Nephron (organoid): ENCODE data around the gene CAMTA1.
A peak's percentile ranks its signal among the peaks of the same experiment; 100 is the strongest.
"Not testable (repeated sequence)": the region's sequence is repeated elsewhere in the genome, so short reads cannot be mapped to it uniquely, and the experiment has no call there.

Experiments used
- H3K27ac Mint-ChIP-seq, 3 experiments: 2 replicates each; pipeline ENCODE4 v1.8.0; 2020; ENCODE audit warnings: mixed read lengths in 3 of 3, mild to moderate bottlenecking in 2 of 3, moderate library complexity in 1 of 3
- H3K27me3 Mint-ChIP-seq: 2 replicates; pipeline ENCODE4 v1.8.0; 2021; ENCODE audit warnings: low read depth, mild to moderate bottlenecking, moderate library complexity, mixed read lengths
- H3K36me3 Mint-ChIP-seq: 2 replicates; pipeline ENCODE4 v1.8.0; 2020; ENCODE audit warnings: low read depth, mixed read lengths
- H3K4me1 Mint-ChIP-seq: 2 replicates; pipeline ENCODE4 v1.8.0; 2020; ENCODE audit warnings: mixed read lengths
- H3K4me3 Mint-ChIP-seq, 3 experiments: 2 replicates each; pipeline ENCODE4 v1.8.0; 2020; ENCODE audit warnings: mild to moderate bottlenecking in 3 of 3, mixed read lengths in 3 of 3, moderate library complexity in 2 of 3
- H3K9me3 Mint-ChIP-seq: 2 replicates; pipeline ENCODE4 v1.8.0; 2020; ENCODE audit warnings: mixed read lengths
- CTCF ChIP-seq, 3 experiments: fragments of 200-600 bp; sonication (generic); IDR thresholded peaks; one replicate each; pipeline ENCODE4 v1.5.0; 2021; ENCODE audit warnings: antibody characterized with exemption in 3 of 3; ENCODE audit not compliant: unreplicated experiment in 3 of 3

CAMTA1 gene

GRCh38 chr1:7783826-7784491 lies 998.7 kb downstream of the CAMTA1 start, which contains the start of gene PER3:
Gene PER3 (plus strand): TSS chr1:7784291. CDS start chr1:7784878, 587 bp downstream.
- Mint-ChIP-seq H3K36me3 (peaks cover 54% of the 10 kb centered on the region), H3K9me3 (no peaks in the 10 kb centered on the region), H3K27ac (peak within 1 kb of the TSS in 2 of 3 experiments; percentile 36 to 42), H3K4me1 (no peaks in the 10 kb centered on the region), H3K27me3 (no peaks in the 10 kb centered on the region), H3K4me3 (peak within 1 kb of the TSS; percentile 81 to 87 (median 86))
- TF ChIP-seq CTCF (IDR thresholded peaks at IDR 0.05; ENCODE audit: unreplicated experiment in 3 of 3) = no peak

- no peak for TF ChIP-seq CTCF (IDR thresholded peaks at IDR 0.05; ENCODE audit: unreplicated experiment in 3 of 3)
- peak overlapping the region; percentile 31 to 65 (median 52) for H3K4me3 Mint-ChIP-seq
- H3K27me3 Mint-ChIP-seq = no peaks in the 10 kb centered on the region
- H3K36me3 Mint-ChIP-seq = peaks cover 57% of the 10 kb centered on the region
- H3K4me1 Mint-ChIP-seq = no peaks in the 10 kb centered on the region
- H3K27ac Mint-ChIP-seq = no peak overlapping the region
- H3K9me3 Mint-ChIP-seq = peaks cover 3% of the 10 kb centered on the region
These were observed 999.3 kb downstream of the CAMTA1 start for GRCh38 chr1:7784492-7785071.

GRCh38 chr1:7785108-7785507 lies 999.9 kb downstream of the CAMTA1 start:
- no peak for TF ChIP-seq CTCF (IDR thresholded peaks at IDR 0.05; ENCODE audit: unreplicated experiment in 3 of 3)
- Mint-ChIP-seq H3K4me1 (no peaks in the 10 kb centered on the region), H3K4me3 (peak overlapping the region; percentile 31 to 60 (median 36)), H3K9me3 (peaks cover 8% of the 10 kb centered on the region), H3K27me3 (no peaks in the 10 kb centered on the region), H3K36me3 (peaks cover 57% of the 10 kb centered on the region), H3K27ac (peak overlapping the region in 1 of 3 experiments; percentile 36)

GRCh38 chr1:7786795-7787194 lies 1001.5 kb downstream of the CAMTA1 start:
- Mint-ChIP-seq H3K9me3 (peaks cover 21% of the 10 kb centered on the region), H3K4me3 (no peak overlapping the region), H3K27ac (no peak overlapping the region), H3K36me3 (peaks cover 63% of the 10 kb centered on the region), H3K27me3 (no peaks in the 10 kb centered on the region), H3K4me1 (no peaks in the 10 kb centered on the region)
- no peak for TF ChIP-seq CTCF (IDR thresholded peaks at IDR 0.05; ENCODE audit: unreplicated experiment in 3 of 3)

GRCh38 chr1:7789828-7790227 lies 1004.6 kb downstream of the CAMTA1 start:
- Mint-ChIP-seq H3K4me3 (no peak overlapping the region), H3K27me3 (no peaks in the 10 kb centered on the region), H3K27ac (no peak overlapping the region), H3K4me1 (no peaks in the 10 kb centered on the region), H3K9me3 (peaks cover 28% of the 10 kb centered on the region), H3K36me3 (peaks cover 82% of the 10 kb centered on the region)
- TF ChIP-seq CTCF (IDR thresholded peaks at IDR 0.05; ENCODE audit: unreplicated experiment in 3 of 3) = no peak

- not testable (repeated sequence) for H3K4me3 Mint-ChIP-seq, H3K4me1 Mint-ChIP-seq, H3K27me3 Mint-ChIP-seq, H3K27ac Mint-ChIP-seq
- Mint-ChIP-seq H3K36me3 (peaks cover 81% of the 10 kb centered on the region), H3K9me3 (peaks cover 28% of the 10 kb centered on the region)
These were observed 1005.8 kb downstream of the CAMTA1 start for GRCh38 chr1:7791027-7791426.
